Endothelial cell of umbilical vein (primary cell): ENCODE measurements around the gene MEX3D. TPM values are rescaled to one million over a fixed set of nuclear protein-coding genes. Genes with fewer than 3 reads are reported as not detected.
"Not testable (repeated sequence)": the region's sequence is repeated elsewhere in the genome, so short reads cannot be mapped to it uniquely, and the experiment has no call there.

Experiments
- BruUV-seq: library from RNA; stranded (reverse); fragments of 400-500 nt; replicated peaks from 2 replicates; lab custom pipeline; 2021; lab: Mats Ljungman, UMichigan
- CTCF ChIA-PET: fragments of 300-600, 350-600 bp; sonication (Branson Sonifier 250); formaldehyde crosslinking; loops from one replicate; lab custom pipeline; 2021; ENCODE audit warnings: antibody characterized with exemption, inconsistent platforms; lab: Charles Lee
- POLR2A ChIA-PET: fragments of 300-600, 350-600 bp; sonication (Branson Sonifier 250); formaldehyde crosslinking; loops from one replicate; lab custom pipeline; 2021; ENCODE audit warnings: antibody characterized with exemption, inconsistent platforms; lab: Charles Lee
- DNase-seq: peaks from one replicate; pipeline ENCODE4 v3.0.0-alpha.2; 2011; ENCODE audit warnings: low read depth, low spot score
- FAIRE-seq: peaks from 2 replicates; lab custom pipeline; 2011; peaks lifted over from hg19 to GRCh38; lab: Jason Lieb, UNC
- H2AFZ ChIP-seq: 2 replicates; pipeline ENCODE4 v1.6.0; 2012; ENCODE audit warnings: low read depth, low read length, control low read depth, inconsistent platforms
- H3K27ac ChIP-seq: 2 replicates; pipeline ENCODE4 v1.5.1; 2011; ENCODE audit warnings: low read depth, mild to moderate bottlenecking, control low read depth, low read length, moderate library complexity; ENCODE audit not compliant: insufficient read depth
- H3K27me3 ChIP-seq, 2 experiments: 2 replicates each; pipeline versions ENCODE4 v1.6.0 to v1.6.1; 2011; ENCODE audit warnings: low read length in 2 of 2, mixed read lengths in 1 of 2; ENCODE audit not compliant: control insufficient read depth in 2 of 2, insufficient read depth in 2 of 2
- H3K36me3 ChIP-seq, 2 experiments: 2 replicates in 1 of 2; 3 replicates in 1 of 2; pipeline ENCODE4 v1.5.1; 2011; ENCODE audit warnings: low read length in 2 of 2, mild to moderate bottlenecking in 1 of 2, moderate library complexity in 1 of 2; ENCODE audit not compliant: control insufficient read depth in 2 of 2, insufficient read depth in 2 of 2; ENCODE audit errors: extremely low read depth in 1 of 2
- H3K4me1 ChIP-seq: 3 replicates; pipeline ENCODE4 v1.5.1; 2011; ENCODE audit warnings: mild to moderate bottlenecking, low read length; ENCODE audit not compliant: control insufficient read depth, insufficient read depth; ENCODE audit errors: extremely low read depth
- H3K4me2 ChIP-seq: 2 replicates; pipeline ENCODE4 v1.6.1; 2011; ENCODE audit warnings: low read length, control low read depth, mixed read lengths; ENCODE audit not compliant: insufficient read depth
- H3K4me3 ChIP-seq, 3 experiments: fragments of 200-600 bp in 1 of 3; sonication (generic), shearing (Covaris generic) in 1 of 3; replicated peaks in 1 of 3; 2 replicates each; pipeline ENCODE4 v1.5.1; 2011 to 2016; ENCODE audit warnings: control low read depth in 3 of 3, low read length in 3 of 3, mild to moderate bottlenecking in 2 of 3, inconsistent platforms in 1 of 3, low read depth in 1 of 3, moderate library complexity in 1 of 3; ENCODE audit not compliant: insufficient read depth in 1 of 3
- H3K79me2 ChIP-seq: 2 replicates; pipeline ENCODE4 v1.6.0; 2012; ENCODE audit warnings: low read length, inconsistent platforms; ENCODE audit not compliant: control insufficient read depth, insufficient read depth
- H3K9ac ChIP-seq: replicated peaks from 2 replicates; pipeline ENCODE3; 2011; ENCODE audit warnings: low read length, control low read depth; ENCODE audit not compliant: insufficient read depth; ENCODE audit errors: extremely low read depth
- H3K9me1 ChIP-seq: replicated peaks from 3 replicates; pipeline ENCODE4 v1.6.0; 2011; ENCODE audit warnings: mild to moderate bottlenecking, low read length; ENCODE audit not compliant: control insufficient read depth, insufficient read depth; ENCODE audit errors: extremely low read depth
- H3K9me3 ChIP-seq: replicated peaks from 2 replicates; pipeline ENCODE4 v1.5.1; 2012; ENCODE audit warnings: low read length, inconsistent platforms; ENCODE audit not compliant: control insufficient read depth, insufficient read depth
- H4K20me1 ChIP-seq: replicated peaks from 2 replicates; pipeline ENCODE3; 2011; ENCODE audit warnings: mild to moderate bottlenecking, low read length; ENCODE audit not compliant: control insufficient read depth, insufficient read depth; ENCODE audit errors: extremely low read depth
- EZH2 ChIP-seq: IDR thresholded peaks from 2 replicates; pipeline ENCODE4 v1.6.1; 2012; ENCODE audit warnings: borderline replicate concordance, low read depth, mild to moderate bottlenecking, moderate library complexity, low read length, inconsistent platforms; ENCODE audit not compliant: severe bottlenecking
- FOS ChIP-seq: IDR thresholded peaks from 2 replicates; pipeline ENCODE4 v1.6.1; 2011; ENCODE audit warnings: mild to moderate bottlenecking, low read length, moderate library complexity, borderline replicate concordance; ENCODE audit not compliant: insufficient read depth
- GATA2 ChIP-seq: IDR thresholded peaks from 2 replicates; pipeline ENCODE4 v1.7.0; 2011; ENCODE audit warnings: low read depth, mild to moderate bottlenecking, moderate library complexity, mixed read lengths, low read length; ENCODE audit not compliant: insufficient read length, insufficient read depth
- JUN ChIP-seq: IDR thresholded peaks from 2 replicates; pipeline ENCODE4 v1.6.1; 2011; ENCODE audit warnings: borderline replicate concordance, low read depth; ENCODE audit not compliant: insufficient read length, insufficient read depth
- MYC ChIP-seq: IDR thresholded peaks from one replicate; pipeline ENCODE4 v1.6.1; 2011; ENCODE audit warnings: mild to moderate bottlenecking, low read depth, low read length
- dilution Hi-C: fragments of 300-500 bp; cut with MboI; formaldehyde crosslinking; loops from one replicate; pipeline ENCODE4 v1.15.0; 2019; ENCODE audit warnings: low sequenced_read_pairs; ENCODE audit not compliant: extremely low pct_ligation_motif_present
- intact Hi-C: fragments of 100-400 bp; cut with micrococcal nuclease; formaldehyde crosslinking; loops from one replicate; pipeline ENCODE4 v1.10.0; 2022
- polyA plus RNA-seq, 4 experiments: library from polyadenylated mRNA; depleted of rRNA in 3 of 4; stranded (reverse) in 3 of 4; unstranded in 1 of 4; fragments of >200 nt; gene quantifications; 2 replicates each; pipeline versions ENCODE4 v1.2.1 to v1.2.3, GENCODE V29; 2011 to 2012; ENCODE audit warnings: missing spikeins in 1 of 4
- total RNA-seq: library from RNA; stranded (reverse); gene quantifications from 2 replicates; pipeline ENCODE4 v1.2.3, GENCODE V29; 2021
- TF ChIP-seq, protein P1 (sequence below): IDR thresholded peaks from 2 replicates; pipeline ENCODE4 v1.6.1; 2011; ENCODE audit not compliant: insufficient read depth, insufficient read length

Gene MEX3D
- total and polyA plus RNA-seq, 2 donors (not counting 3 experiments of a cell fraction or from before 2014, with no cell fraction given), result 30.0 to 96.7 TPM

DNA sequence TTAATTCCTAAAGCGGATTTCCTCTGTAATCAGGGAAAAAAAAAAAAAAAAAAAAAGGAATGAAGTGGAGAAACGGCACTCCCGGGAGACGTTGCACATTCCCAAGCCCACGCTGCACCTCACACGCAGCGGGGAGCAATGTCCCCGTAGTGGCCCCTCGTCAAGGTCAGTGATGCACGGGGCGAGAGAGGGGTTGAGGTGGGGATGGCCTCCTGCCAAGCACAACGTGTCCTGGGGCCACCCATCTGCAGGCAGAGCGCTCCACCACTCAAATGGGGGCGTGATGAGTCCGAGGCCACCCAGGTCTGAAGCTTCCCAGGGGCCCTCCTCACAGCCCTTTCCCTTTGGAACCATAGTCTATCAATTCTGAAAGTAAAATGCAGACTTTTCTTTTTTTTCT, 29.1 kb downstream of the MEX3D start:
- H2AFZ ChIP-seq, result no peak overlapping the region
- BruUV-seq, result no TSS peak
- no peaks in the 10 kb centered on the region for H3K36me3 ChIP-seq
- no peak overlapping the region for H3K9ac ChIP-seq
- no peak overlapping the region for H3K4me3 ChIP-seq
- no peaks in the 10 kb centered on the region for H3K79me2 ChIP-seq
- ChIA-PET POLR2A (no interaction called here), CTCF (no interaction called here)
- TF ChIP-seq MYC, result no peak
- no peak for TF ChIP-seq GATA2
- no peak for TF ChIP-seq JUN
- no peak for TF ChIP-seq EZH2
- TF ChIP-seq, protein P1, sequence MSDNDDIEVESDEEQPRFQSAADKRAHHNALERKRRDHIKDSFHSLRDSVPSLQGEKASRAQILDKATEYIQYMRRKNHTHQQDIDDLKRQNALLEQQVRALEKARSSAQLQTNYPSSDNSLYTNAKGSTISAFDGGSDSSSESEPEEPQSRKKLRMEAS, result no peak
- no peak for TF ChIP-seq FOS
- H3K9me1 ChIP-seq, result no peaks in the 10 kb centered on the region
- dilution Hi-C loops (no loop called here), intact Hi-C loops (no loop called here)
- FAIRE-seq (no peak), DNase-seq (no peak)
- H3K9me3 ChIP-seq, result no peaks in the 10 kb centered on the region
- H3K27ac ChIP-seq, result no peak overlapping the region
- H3K4me1 ChIP-seq, result no peaks in the 10 kb centered on the region
- no peaks in the 10 kb centered on the region for H4K20me1 ChIP-seq
- no peaks in the 10 kb centered on the region for H3K27me3 ChIP-seq
- no peak overlapping the region for H3K4me2 ChIP-seq

DNA sequence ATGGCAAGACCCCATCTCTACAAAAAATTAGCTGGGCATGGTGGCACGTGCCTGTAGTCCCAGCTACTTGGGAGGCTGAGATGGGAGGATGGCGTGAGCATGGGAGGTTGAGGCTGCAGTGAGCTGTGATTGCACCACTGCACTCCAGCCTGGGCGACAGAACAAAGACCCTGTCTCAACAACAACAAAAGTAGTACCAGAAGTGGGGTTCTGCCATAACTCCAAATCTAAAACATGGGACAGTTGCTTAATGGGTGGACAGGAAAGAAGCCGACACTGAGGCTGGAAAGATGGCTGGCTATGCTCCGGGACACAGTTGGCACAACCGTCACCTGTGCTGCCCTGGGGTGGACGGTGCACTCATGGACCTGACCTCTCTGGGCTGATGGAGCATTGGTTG, 32.4 kb downstream of the MEX3D start:
- H3K9ac ChIP-seq, intact Hi-C loops, H3K79me2 ChIP-seq, H4K20me1 ChIP-seq, H3K27me3 ChIP-seq, H3K4me3 ChIP-seq, DNase-seq, BruUV-seq, H3K4me2 ChIP-seq, dilution Hi-C loops, H3K27ac ChIP-seq, POLR2A ChIA-PET, H2AFZ ChIP-seq, H3K9me1 ChIP-seq, H3K4me1 ChIP-seq, FAIRE-seq, H3K9me3 ChIP-seq, H3K36me3 ChIP-seq: not testable (repeated sequence)
- CTCF ChIA-PET, result interaction anchor here (0.6 to 3.8 kb wide), 2 partner anchors 10 to 21 kb away, joined by 3 to 28 read pairs; no protein-coding TSS in a partner anchor
